Measurements from ENCODE around the gene RNH1. TPM values are rescaled to one million over a fixed set of nuclear protein-coding genes. Genes with fewer than 3 reads are reported as not detected.

Gene RNH1
- total RNA-seq, 2 experiments from 2014 or later = 65.5 to 65.7 TPM

GRCh38 chr11:531919-532526 lies 25.0 kb upstream of the RNH1 start:
- H3K36me3 ChIP-seq (ENCODE audit: insufficient read depth, low read length) = peaks cover 17% of the 10 kb centered on the region; the same call in 1 of the 2 replicates
- POLR2A ChIA-PET = no interaction called here
- CTCF ChIA-PET (ENCODE audit: unreplicated experiment) = no interaction called here
- no TSS peak for BruUV-seq (replicated peaks)
- H3K4me3 ChIP-seq (ENCODE audit: low read depth, low read length, poor library complexity, severe bottlenecking) = no peak overlapping the region
- DNase-seq (ENCODE audit: low spot score) = no peak
- H3K9me3 ChIP-seq (ENCODE audit: low read length) = no peaks in the 10 kb centered on the region
- no peak overlapping the region for H2AFZ ChIP-seq (ENCODE audit: low read length)
- H3K27ac ChIP-seq (ENCODE audit: low read depth, low read length, poor library complexity, severe bottlenecking) = no peak overlapping the region
- H3K79me2 ChIP-seq (ENCODE audit: insufficient read depth, low read depth, low read length) = no peaks in the 10 kb centered on the region
- H4K20me1 ChIP-seq (ENCODE audit: insufficient read depth, low read length) = no peaks in the 10 kb centered on the region
- TF ChIP-seq EZH2phosphoT487 (IDR thresholded peaks at IDR 0.05; ENCODE audit: borderline replicate concordance, low read depth, low read length) (no peak), CTCF (conservative IDR thresholded peaks at IDR 0.05; ENCODE audit: low read length) (no peak)
- H3K4me2 ChIP-seq (ENCODE audit: low read length) = no peak overlapping the region
- no peaks in the 10 kb centered on the region for H3K9me2 ChIP-seq (ENCODE audit: insufficient read depth, low read length)
- peaks cover 19% of the 10 kb centered on the region for H3K4me1 ChIP-seq (ENCODE audit: insufficient read depth, low read length, poor library complexity, severe bottlenecking)
- intact Hi-C loops (cut with micrococcal nuclease; ENCODE audit: unreplicated experiment) = no loop called here

DNA sequence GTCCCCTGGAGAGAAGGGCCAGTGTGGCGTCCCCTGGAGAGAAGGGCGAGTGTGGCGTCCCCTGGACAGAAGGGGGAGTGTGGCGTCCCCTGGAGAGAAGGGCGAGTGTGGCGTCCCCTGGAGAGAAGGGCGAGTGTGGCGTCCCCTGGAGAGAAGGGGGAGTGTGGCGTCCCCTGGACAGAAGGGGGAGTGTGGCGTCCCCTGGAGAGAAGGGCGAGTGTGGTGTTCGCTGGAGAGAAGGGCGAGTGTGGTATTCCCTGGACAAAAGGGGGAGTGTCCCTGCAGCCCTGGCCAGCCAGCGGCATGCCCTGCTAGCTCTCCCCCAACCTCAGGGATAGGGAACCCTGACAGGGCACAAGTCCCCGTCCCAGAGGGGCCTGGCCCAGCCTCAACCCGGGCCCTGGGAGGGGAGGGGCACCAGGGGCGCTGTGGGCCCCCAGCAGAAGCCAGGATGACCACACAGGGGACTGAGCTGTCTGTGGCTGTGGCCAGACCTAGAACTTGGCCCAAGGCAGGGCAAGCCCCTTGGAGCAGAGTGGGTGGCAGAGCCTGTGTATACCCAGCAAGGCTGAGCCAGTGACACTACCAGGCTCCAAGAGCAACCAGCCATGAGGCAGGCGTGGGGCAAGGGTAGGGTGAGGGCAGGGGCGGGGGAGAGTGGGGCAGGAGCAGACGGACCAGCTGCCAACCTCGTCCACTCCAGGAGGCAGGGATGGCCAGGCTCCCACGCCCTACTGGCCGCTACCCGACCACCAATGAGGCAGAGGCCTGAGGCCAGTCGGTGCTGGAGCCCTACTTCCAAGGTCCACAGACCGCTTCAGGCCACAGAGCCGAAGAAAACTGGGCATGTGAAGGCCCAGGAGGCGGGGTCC lies 24.2 kb upstream of the RNH1 start:
- intact Hi-C loops (cut with micrococcal nuclease; ENCODE audit: unreplicated experiment) = no loop called here
- H3K4me3 ChIP-seq (ENCODE audit: low read depth, low read length, poor library complexity, severe bottlenecking) = no peak overlapping the region
- no peaks in the 10 kb centered on the region for H4K20me1 ChIP-seq (ENCODE audit: insufficient read depth, low read length)
- POLR2A ChIA-PET = no interaction called here
- H3K36me3 ChIP-seq (ENCODE audit: insufficient read depth, low read length) = peaks cover 17% of the 10 kb centered on the region; the same call in 1 of the 2 replicates
- BruUV-seq (replicated peaks) = no TSS peak
- H3K9me2 ChIP-seq (ENCODE audit: insufficient read depth, low read length) = no peaks in the 10 kb centered on the region
- no peak overlapping the region for H2AFZ ChIP-seq (ENCODE audit: low read length)
- TF ChIP-seq CTCF (conservative IDR thresholded peaks at IDR 0.05; ENCODE audit: low read length) (no peak), EZH2phosphoT487 (IDR thresholded peaks at IDR 0.05; ENCODE audit: borderline replicate concordance, low read depth, low read length) (no peak)
- no peak for DNase-seq (ENCODE audit: low spot score)
- no peaks in the 10 kb centered on the region for H3K9me3 ChIP-seq (ENCODE audit: low read length)
- CTCF ChIA-PET (ENCODE audit: unreplicated experiment) = no interaction called here
- H3K4me2 ChIP-seq (ENCODE audit: low read length) = no peak overlapping the region
- H3K4me1 ChIP-seq (ENCODE audit: insufficient read depth, low read length, poor library complexity, severe bottlenecking) = peaks cover 10% of the 10 kb centered on the region
- no peak overlapping the region for H3K27ac ChIP-seq (ENCODE audit: low read depth, low read length, poor library complexity, severe bottlenecking)
- H3K79me2 ChIP-seq (ENCODE audit: insufficient read depth, low read depth, low read length) = no peaks in the 10 kb centered on the region

Data from OCI-LY7 (cell line).